ENCODE measurements around the gene WFDC11. TPM values are rescaled to one million over a fixed set of nuclear protein-coding genes. Genes with fewer than 3 reads are reported as not detected.

WFDC11 gene
- total and polyA plus RNA-seq, 2 of the 4 experiments (the other 2 are of a cell fraction): not detected

- Histone ChIP-seq H4K8ac (ENCODE audit: low read depth in 2 of 2, low read length in 2 of 2) (no peak within 1 kb of the TSS), H3K27ac (ENCODE audit: insufficient read depth, low read length) (no peak within 1 kb of the TSS), H3K4me3 (ENCODE audit: insufficient read depth, low read depth, low read length) (no peak within 1 kb of the TSS), H3K4me1 (ENCODE audit: control insufficient read depth, insufficient read depth, low read length) (no peaks in the 10 kb centered on the region), H2AK9ac (replicated peaks; ENCODE audit: low read depth, low read length, poor library complexity) (no peak within 1 kb of the TSS), H3K23ac (ENCODE audit: low read depth, low read length) (no peak within 1 kb of the TSS), H3K14ac (replicated peaks; ENCODE audit: low read depth, low read length) (no peak within 1 kb of the TSS), H4K20me1 (ENCODE audit: insufficient read depth, low read length) (no peaks in the 10 kb centered on the region), H3K9ac (ENCODE audit: low read depth, low read length) (no peak within 1 kb of the TSS), H2BK120ac (ENCODE audit: low read depth, low read length) (no peak within 1 kb of the TSS), H2AK5ac (ENCODE audit: low read depth, low read length) (no peak within 1 kb of the TSS), H2BK20ac (ENCODE audit: low read depth, low read length) (no peak within 1 kb of the TSS), H3K9me1 (ENCODE audit: insufficient read depth, low read length) (no peaks in the 10 kb centered on the region), H3K79me1 (ENCODE audit: low read depth in 1 of 2, low read length in 2 of 2) (no peaks in the 10 kb centered on the region), H3K9me3 (ENCODE audit: control insufficient read depth, insufficient read depth, low read length) (no peaks in the 10 kb centered on the region), H2AFZ (replicated peaks; ENCODE audit: low read length, poor library complexity) (no peak within 1 kb of the TSS), H3K18ac (ENCODE audit: low read depth, low read length) (no peak within 1 kb of the TSS), H3K4me2 (ENCODE audit: low read depth, low read length) (no peak within 1 kb of the TSS), H4K91ac (ENCODE audit: insufficient read depth, low read depth, low read length) (no peak within 1 kb of the TSS), H4K5ac (ENCODE audit: low read depth, low read length) (no peak within 1 kb of the TSS), H3K4ac (ENCODE audit: low read depth, low read length) (no peak within 1 kb of the TSS), H2BK15ac (ENCODE audit: low read depth, low read length) (no peak within 1 kb of the TSS), H3K36me3 (ENCODE audit: control insufficient read depth, insufficient read depth, low read length) (no peaks in the 10 kb centered on the region), H3K56ac (ENCODE audit: extremely low read depth, insufficient read depth, low read length) (no peak within 1 kb of the TSS), H2BK5ac (ENCODE audit: low read depth, low read length, poor library complexity, severe bottlenecking) (no peak within 1 kb of the TSS), H3K27me3 (ENCODE audit: control insufficient read depth, insufficient read depth, low read length) (no peaks in the 10 kb centered on the region)
- no peak for TF ChIP-seq SMC3 (IDR thresholded peaks at IDR 0.05; ENCODE audit: low read depth, low read length)
- no peak for TF ChIP-seq RCOR1 (IDR thresholded peaks at IDR 0.05; ENCODE audit: insufficient replicate concordance, low read length)
- TF ChIP-seq CTCF (conservative IDR thresholded peaks at IDR 0.05; ENCODE audit: low read depth, low read length): no peak
- in situ Hi-C loops (cut with MboI; ENCODE audit: low sequenced_read_pairs): no loop called here
- ChIA-PET CTCF (no interaction called here), POLR2A (ENCODE audit: unreplicated experiment) (no interaction called here)
- ATAC-seq (ENCODE audit: low read depth) (no peak), DNase-seq (no peak)
- 40% methylated on average over 1 of the region's 4 CpGs; no CpG with 5 or more reads in 1 of the 2 experiments for WGBS, 2 experiments (ENCODE audit: extremely low coverage in 2 of 2, insufficient read length in 1 of 2)
- intact Hi-C loops (cut with micrococcal nuclease): no loop called here
- no TSS peak for BruUV-seq (replicated peaks)
- dilution Hi-C loops (cut with HindIII; ENCODE audit: low sequenced_read_pairs, unreplicated experiment): no loop called here
Measured at GRCh38 chr20:45701873-45702272, 31.8 kb upstream of the WFDC11 start, which contains the start of gene WFDC13. WFDC13 (plus strand) TSS chr20:45702038; CDS start chr20:45702124, 86 bp downstream.
